Hypothalamus (tissue), 51 donors: ENCODE data around the gene OR2L8.

Experiments used
- DNase-seq, 51 donors: peaks; one replicate each; lab custom pipeline; 2025; lab: John Stamatoyannopoulos, UW

OR2L8 gene

GRCh38 chr1:247948558-247948957 is at the start of gene OR2L8:
TSS of gene OR2L8 (plus strand) at chr1:247948858. CDS start at chr1:247948858, 0 bp downstream.
- DNase-seq, result no peak

GRCh38 chr1:247904122-247904521 is 44.5 kb upstream of the OR2L8 start:
- no peak for DNase-seq

DNA sequence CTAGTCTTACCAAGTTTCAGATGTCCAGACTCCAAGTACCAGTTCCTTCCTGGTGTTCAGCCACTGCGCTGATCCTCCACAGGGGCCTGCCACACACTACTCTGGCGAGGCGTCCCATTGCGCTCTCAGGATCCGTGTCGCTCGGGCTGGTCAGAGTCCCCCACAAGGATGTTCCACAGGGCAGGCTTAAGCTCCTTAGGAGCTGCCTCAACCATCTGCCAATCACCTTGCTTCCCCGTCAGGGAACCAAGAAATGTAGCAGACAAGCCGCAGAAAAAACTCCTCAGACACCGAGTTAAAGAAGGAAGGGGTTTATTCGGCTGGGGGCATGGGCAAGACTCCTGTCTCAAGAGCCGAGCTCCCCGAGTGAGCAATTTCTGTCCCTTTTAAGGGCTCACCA is 43.5 kb upstream of the OR2L8 start:
- no peak for DNase-seq

GRCh38 chr1:247905910-247906503 is 42.7 kb upstream of the OR2L8 start:
- DNase-seq, result no peak

GRCh38 chr1:247906504-247907047 is 42.1 kb upstream of the OR2L8 start:
- no peak for DNase-seq

GRCh38 chr1:247908766-247909165 is 39.9 kb upstream of the OR2L8 start:
- DNase-seq, result no peak

DNA sequence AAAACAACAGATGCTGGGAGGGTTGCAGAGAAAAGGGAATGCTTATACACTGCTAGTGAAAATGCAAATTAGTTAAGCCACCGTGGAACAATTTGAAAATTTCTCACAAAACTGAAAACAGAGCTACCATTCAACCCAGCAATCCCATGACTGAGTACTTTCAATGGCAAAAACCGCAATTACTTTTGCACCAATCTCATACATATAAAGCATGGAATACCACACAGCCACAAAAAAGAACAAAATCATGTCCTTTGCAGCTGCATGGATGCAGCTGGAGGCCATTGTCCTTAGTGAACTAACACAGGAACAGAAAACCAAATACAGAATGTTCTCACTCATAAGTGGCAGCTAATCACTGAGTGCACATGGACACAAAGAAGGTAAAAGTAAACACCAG is 34.9 kb upstream of the OR2L8 start:
- DNase-seq, result no peak

GRCh38 chr1:247914941-247915662 is 33.6 kb upstream of the OR2L8 start:
- DNase-seq, result no peak

GRCh38 chr1:247919952-247920351 is 28.7 kb upstream of the OR2L8 start, which contains the start of gene OR2T8:
TSS of gene OR2T8 (plus strand) at chr1:247920252. CDS start at chr1:247921018, 766 bp downstream.
- DNase-seq, result no peak

- DNase-seq, result no peak
These were observed 24.7 kb upstream of the OR2L8 start for GRCh38 chr1:247923941-247924340.

DNA sequence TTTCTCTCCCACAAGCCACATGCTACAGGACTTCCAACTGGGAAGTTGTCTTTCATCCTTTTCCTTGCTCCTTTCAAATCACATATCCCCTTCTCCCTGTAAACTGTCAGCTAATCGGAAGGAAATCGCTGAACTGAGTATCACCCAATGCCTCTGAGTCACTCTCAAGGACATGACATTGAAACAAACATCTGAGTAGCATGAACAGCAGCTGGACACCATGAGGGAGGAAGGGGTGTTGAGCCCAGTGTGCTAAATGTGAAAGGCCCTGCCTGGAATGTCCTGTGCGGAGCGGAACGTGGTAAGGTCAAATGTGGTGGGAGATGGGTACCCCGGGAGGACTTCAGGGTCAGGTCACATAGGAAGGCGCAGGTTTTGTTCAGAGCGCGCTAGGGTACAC is 23.8 kb upstream of the OR2L8 start, which contains the start of gene OR2AJ1:
Gene OR2AJ1 (plus strand): TSS at position 22 of the 400 bp plus-strand sequence. CDS start 8,880 bp downstream, outside the sequence.
- DNase-seq, result no peak

- no peak for DNase-seq
These were observed 14.7 kb upstream of the OR2L8 start for GRCh38 chr1:247933989-247934388.

GRCh38 chr1:247935781-247936180 is 12.9 kb upstream of the OR2L8 start:
- DNase-seq, result no peak

DNA sequence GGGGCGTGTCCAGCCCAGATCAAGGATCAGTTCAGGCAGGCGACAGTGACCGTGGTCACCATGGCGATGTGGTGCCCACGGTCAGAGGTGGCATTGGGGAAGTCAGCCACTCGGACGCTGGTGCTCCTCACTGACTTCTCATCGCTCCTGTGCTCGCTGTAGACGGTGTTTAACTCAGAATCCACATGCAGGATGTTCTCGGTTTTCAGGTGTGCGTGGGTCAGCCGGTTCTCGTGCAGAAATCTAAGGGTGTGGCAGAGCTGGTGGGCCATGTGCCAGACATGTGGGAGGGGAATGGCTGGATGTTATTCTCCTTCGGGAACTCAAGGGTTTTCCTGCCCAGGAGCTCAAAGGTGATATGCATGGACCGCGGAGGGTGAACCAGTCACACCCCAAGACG is 12.2 kb upstream of the OR2L8 start:
- DNase-seq, result no peak

DNA sequence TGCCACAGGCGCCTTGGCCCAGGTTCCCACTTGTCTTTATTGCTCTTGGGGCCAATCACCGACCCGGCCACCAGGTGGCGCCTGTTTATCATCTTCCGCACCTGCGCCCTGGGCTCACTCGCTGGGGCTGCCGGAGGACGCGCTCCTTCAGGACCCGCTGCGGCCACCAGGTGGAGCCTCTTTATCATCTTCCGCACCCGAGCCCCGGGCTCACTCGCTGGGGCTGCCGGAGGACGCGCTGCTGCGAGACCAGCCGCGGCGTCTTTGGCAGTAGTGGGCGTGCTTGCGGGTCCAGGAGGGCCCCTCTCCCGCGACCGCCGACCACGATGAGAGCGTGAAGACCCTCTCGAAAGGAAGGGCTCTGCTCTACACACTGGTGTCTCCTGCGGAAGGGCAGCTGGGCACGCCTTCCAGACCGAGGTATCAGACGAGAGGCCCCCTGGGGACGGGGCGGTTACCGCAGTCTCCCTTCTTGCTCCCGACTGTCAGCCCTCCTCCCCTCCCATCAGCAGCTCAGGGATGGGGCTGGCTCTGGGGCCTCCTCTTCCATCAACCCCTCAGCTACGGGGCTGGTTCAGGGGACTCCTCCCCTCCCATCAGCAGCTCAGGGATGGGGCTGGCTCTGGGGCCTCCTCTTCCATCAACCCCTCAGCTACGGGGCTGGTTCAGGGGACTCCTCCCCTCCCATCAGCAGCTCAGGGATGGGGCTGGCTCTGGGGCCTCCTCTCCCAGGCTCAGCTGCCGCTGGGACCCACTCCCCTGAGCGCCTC is 11.5 kb upstream of the OR2L8 start:
- peak in 45 of 51 donors; percentile 7 to 84 (median 56) for DNase-seq

- no peak for DNase-seq
These were observed 6.0 kb upstream of the OR2L8 start for GRCh38 chr1:247942624-247943023.

GRCh38 chr1:247953408-247953807 is 4.8 kb downstream of the OR2L8 start:
- no peak for DNase-seq

GRCh38 chr1:247961791-247962190 is 13.1 kb downstream of the OR2L8 start:
- DNase-seq, result no peak

GRCh38 chr1:247962911-247963588 is 14.4 kb downstream of the OR2L8 start:
- DNase-seq, result no peak

DNA sequence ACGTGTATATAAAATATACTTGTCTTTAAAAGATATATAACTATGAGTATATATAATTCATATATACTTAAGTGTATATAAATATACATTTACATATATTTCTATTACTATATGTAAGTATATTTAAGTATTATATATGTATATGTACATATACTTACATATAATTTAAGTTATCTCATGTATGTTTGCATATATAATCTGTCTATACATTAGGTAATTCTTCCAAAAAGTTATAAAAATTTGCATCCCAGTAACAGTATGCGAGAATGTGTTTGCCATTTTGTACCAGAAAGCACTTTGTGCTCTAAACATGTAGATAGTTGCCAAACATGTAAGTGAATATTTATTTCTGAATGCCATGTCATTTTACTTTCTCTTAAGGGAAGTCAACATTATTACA is 16.3 kb downstream of the OR2L8 start, which contains the start of gene OR2AK2:
Gene OR2AK2 (plus strand): TSS at position 301 of the 400 bp plus-strand sequence. CDS start 144 bp downstream, outside the sequence.
- DNase-seq, result no peak
